Tibial artery (tissue), 4 donors: ENCODE results near the gene WNT11.

ENCODE experiments used
- DNase-seq, 2 donors: peaks; one replicate each; pipeline ENCODE4 v3.0.0-alpha.2; 2019
- H3K27ac ChIP-seq, 2 donors: fragments of 200-600 bp; sonication (generic) in 1 of 2; 1 replicate in 1 of 2; 2 replicates in 1 of 2; pipeline ENCODE4 v1.5.1; 2018 to 2019; ENCODE audit warnings: mild to moderate bottlenecking in 1 of 2
- H3K27me3 ChIP-seq, 2 donors: fragments of 200-600 bp; sonication (generic) in 1 of 2; one replicate each; pipeline versions ENCODE4 v1.5.1 to v1.6.0; 2016 to 2019
- H3K36me3 ChIP-seq, 3 donors: fragments of 200-600 bp; sonication (generic) in 2 of 3; one replicate each; pipeline ENCODE4 v1.5.1; 2016 to 2019; ENCODE audit warnings: mild to moderate bottlenecking in 2 of 3
- H3K4me1 ChIP-seq, 4 donors: fragments of 200-600 bp; sonication (generic) in 2 of 4; 1 replicate in 3 of 4; 2 replicates in 1 of 4; pipeline ENCODE4 v1.5.1; 2016 to 2019
- H3K4me3 ChIP-seq, 2 donors: fragments of 200-600 bp; sonication (generic) in 1 of 2; 1 replicate in 1 of 2; 2 replicates in 1 of 2; pipeline ENCODE4 v1.5.1; 2018 to 2019; ENCODE audit warnings: mild to moderate bottlenecking in 2 of 2
- H3K9me3 ChIP-seq, 3 donors: fragments of 200-600 bp; sonication (generic) in 1 of 3; one replicate each; pipeline ENCODE4 v1.5.1; 2016 to 2019
- intact Hi-C: fragments of 100-400 bp; cut with DNase I; formaldehyde crosslinking; loops from one replicate; pipeline ENCODE4 v1.15.0; 2023; ENCODE audit warnings: low total_unique reads
- TF ChIP-seq, protein P1 (sequence below), 2 experiments: fragments of 200-600 bp in 1 of 2; fragments of 450-650 bp in 1 of 2; IDR thresholded peaks; one replicate each; pipeline ENCODE4 v1.5.1; 2017 to 2019; ENCODE audit warnings: antibody characterized with exemption in 2 of 2, mild to moderate bottlenecking in 1 of 2, moderate library complexity in 1 of 2

The WNT11 gene

DNA sequence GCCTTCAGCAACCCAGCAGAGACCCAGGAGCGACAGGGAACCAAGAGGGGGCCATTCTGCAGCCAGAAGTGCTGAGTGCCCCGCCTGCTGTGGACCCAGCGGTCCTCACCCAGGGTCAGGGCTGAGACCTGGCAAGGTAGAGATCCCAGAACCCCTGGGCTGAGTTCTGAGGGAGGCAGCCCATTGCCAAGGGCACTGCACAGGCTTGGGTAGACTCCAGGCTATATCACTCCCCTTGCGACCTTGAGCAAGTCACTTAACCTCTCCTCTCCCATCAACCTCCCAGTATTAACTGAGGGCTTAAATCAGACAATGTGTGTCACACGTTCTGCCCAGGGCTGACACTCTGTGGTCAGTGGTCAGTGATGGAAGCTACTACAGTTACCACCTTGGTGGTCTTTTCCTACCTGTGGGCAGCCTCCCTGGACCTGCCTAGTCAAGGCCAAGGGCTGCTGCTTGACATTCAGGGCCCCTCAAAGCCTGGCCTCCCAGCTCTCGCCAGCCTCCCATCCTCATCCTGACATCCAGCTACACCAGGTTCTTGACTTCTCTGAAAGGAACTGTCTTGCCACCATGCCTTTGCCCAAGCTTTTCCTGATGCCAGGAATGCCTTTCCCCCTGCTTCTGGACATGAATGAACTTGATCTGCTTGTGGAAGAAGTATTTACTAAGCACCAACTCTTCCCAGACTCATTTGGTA, 8.2 kb downstream of the WNT11 start:
- Histone ChIP-seq H3K4me1 (no peaks in the 10 kb centered on the region), H3K9me3 (no peaks in the 10 kb centered on the region), H3K27me3 (no peaks in the 10 kb centered on the region), H3K27ac (no peak overlapping the region), H3K4me3 (no peak overlapping the region), H3K36me3 (no peaks in the 10 kb centered on the region)
- no peak for DNase-seq
- TF ChIP-seq, protein P1, sequence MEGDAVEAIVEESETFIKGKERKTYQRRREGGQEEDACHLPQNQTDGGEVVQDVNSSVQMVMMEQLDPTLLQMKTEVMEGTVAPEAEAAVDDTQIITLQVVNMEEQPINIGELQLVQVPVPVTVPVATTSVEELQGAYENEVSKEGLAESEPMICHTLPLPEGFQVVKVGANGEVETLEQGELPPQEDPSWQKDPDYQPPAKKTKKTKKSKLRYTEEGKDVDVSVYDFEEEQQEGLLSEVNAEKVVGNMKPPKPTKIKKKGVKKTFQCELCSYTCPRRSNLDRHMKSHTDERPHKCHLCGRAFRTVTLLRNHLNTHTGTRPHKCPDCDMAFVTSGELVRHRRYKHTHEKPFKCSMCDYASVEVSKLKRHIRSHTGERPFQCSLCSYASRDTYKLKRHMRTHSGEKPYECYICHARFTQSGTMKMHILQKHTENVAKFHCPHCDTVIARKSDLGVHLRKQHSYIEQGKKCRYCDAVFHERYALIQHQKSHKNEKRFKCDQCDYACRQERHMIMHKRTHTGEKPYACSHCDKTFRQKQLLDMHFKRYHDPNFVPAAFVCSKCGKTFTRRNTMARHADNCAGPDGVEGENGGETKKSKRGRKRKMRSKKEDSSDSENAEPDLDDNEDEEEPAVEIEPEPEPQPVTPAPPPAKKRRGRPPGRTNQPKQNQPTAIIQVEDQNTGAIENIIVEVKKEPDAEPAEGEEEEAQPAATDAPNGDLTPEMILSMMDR (IDR thresholded peaks at IDR 0.05) = no peak
- intact Hi-C loops = no loop called here

DNA sequence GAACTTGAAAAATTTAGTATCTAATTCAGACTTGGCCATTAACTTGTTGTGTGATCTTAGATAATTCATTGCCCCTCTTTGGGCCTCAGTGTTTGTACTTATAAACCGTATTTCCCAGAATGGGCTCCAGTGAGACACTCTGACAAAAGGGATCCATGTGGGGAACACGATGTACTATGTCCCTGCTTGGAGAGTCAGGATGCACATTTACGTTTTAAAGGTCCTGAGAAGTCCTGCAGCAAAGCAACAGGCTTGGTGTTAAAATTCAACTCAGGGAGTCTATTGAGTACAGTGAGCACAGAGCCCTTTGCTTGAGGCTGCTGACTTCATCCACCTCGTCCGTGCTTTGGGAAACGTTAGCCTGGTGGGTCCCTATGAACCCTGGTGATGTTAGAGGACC, 9.0 kb downstream of the WNT11 start:
- Histone ChIP-seq H3K36me3 (no peaks in the 10 kb centered on the region), H3K27ac (no peak overlapping the region), H3K4me3 (no peak overlapping the region), H3K4me1 (no peaks in the 10 kb centered on the region), H3K9me3 (no peaks in the 10 kb centered on the region), H3K27me3 (no peaks in the 10 kb centered on the region)
- intact Hi-C loops = no loop called here
- no peak for DNase-seq
- TF ChIP-seq, protein P1 (IDR thresholded peaks at IDR 0.05) = no peak

DNA sequence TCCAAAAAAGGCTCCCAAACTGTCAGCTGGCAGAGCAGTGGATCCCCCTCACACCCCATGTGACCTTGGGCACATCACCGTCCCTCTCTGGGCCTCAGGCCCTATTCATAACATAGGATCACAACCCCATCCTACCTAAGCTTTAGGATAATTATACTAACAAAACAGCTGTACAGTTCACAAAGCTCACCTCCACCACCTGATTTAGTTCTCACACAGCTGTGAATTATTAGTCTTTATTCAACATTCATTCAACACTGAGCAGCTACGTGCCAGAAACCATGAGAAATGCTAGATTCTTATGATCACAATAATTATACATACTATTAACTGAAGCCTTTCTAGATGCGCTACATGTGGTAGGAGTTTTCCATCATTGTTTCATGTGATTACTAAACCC, 9.5 kb downstream of the WNT11 start:
- Histone ChIP-seq H3K27ac (no peak overlapping the region), H3K4me1 (no peaks in the 10 kb centered on the region), H3K36me3 (no peaks in the 10 kb centered on the region), H3K4me3 (no peak overlapping the region), H3K9me3 (no peaks in the 10 kb centered on the region), H3K27me3 (no peaks in the 10 kb centered on the region)
- intact Hi-C loops = no loop called here
- TF ChIP-seq, protein P1 (IDR thresholded peaks at IDR 0.05) = no peak
- DNase-seq = no peak

DNA sequence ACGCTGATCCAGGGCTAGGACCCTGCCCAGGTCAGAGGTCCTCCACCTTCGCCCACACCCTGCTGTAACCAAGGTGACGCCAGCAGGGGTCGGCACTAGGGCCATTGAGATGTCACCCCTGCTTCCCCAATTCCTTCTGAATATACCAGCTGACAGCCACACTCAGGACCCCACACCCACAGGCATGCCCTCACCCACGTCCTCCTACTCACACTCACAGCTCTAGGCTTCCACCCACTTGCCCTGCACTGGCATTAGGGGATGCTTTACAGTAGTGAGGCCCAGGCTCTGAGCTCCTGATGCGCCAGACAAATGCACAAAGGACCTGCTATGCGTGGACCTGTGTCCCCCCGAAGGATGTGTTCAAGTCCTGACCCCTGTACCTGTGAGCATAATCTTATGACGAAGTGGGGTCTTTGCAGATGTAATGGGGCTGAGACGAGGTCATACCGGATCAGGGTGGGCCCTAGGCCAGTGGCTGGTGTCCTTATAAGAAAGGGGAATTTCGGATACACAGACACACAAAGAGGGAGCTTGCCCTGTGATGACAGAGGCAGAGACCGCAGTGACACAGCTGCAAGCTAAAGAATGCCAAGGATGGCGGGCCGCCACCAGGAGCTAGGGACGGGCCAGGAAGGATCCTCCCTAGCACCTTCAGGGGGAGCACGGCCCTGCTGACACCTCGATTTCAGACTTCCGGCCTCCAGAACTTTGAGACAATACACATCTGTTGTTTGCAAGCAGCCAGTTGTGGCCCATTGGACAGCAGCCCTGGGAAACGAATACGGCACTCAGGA, 11.2 kb downstream of the WNT11 start:
- H3K9me3 ChIP-seq = no peaks in the 10 kb centered on the region
- intact Hi-C loops = no loop called here
- no peak overlapping the region for H3K4me3 ChIP-seq
- TF ChIP-seq, protein P1 (IDR thresholded peaks at IDR 0.05) = no peak
- DNase-seq = no peak
- no peaks in the 10 kb centered on the region for H3K36me3 ChIP-seq
- H3K27me3 ChIP-seq = no peaks in the 10 kb centered on the region
- no peak overlapping the region for H3K27ac ChIP-seq
- no peaks in the 10 kb centered on the region for H3K4me1 ChIP-seq

DNA sequence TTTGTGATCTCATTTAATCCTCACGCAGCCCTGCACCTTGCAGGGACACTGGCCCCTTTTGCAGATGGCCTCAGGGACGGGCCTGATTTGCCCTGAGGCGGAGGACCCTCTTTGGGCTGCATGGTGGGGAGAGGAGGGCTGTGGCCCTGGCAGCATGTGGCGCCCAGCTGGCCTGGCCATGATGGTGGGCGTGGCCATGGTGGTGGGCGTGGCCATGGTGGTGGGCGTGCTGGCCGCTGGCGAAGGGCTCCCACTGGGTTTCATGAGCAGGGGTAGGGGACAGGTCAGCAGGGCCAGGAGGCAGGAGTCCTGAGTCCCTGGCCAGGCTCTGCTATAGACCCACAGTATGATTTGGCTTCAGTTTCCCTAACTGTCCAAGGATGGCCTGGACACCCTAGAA, 13.1 kb downstream of the WNT11 start:
- H3K4me1 ChIP-seq = no peaks in the 10 kb centered on the region
- H3K4me3 ChIP-seq = no peak overlapping the region
- H3K9me3 ChIP-seq = no peaks in the 10 kb centered on the region
- TF ChIP-seq, protein P1 (IDR thresholded peaks at IDR 0.05) = no peak
- H3K36me3 ChIP-seq = no peaks in the 10 kb centered on the region
- no peak for DNase-seq
- intact Hi-C loops = no loop called here
- no peak overlapping the region for H3K27ac ChIP-seq
- no peaks in the 10 kb centered on the region for H3K27me3 ChIP-seq
